ENCODE results near the gene FASN.

- TF ChIP-seq CTCF (IDR thresholded peaks at IDR 0.05) (no peak), POLR2A (IDR thresholded peaks at IDR 0.05) (no peak)
Measured at GRCh38 chr17:82079001-82079677, 18.9 kb downstream of the FASN start.
